H9 (cell line): ENCODE data around the gene JUP. TPM values are rescaled to one million over a fixed set of nuclear protein-coding genes. Genes with fewer than 3 reads are reported as not detected.

Source experiments
- DNase-seq: peaks from one replicate; pipeline ENCODE4 v3.0.0-alpha.2; 2017
- H2AFZ ChIP-seq: one replicate; pipeline ENCODE4 v1.6.1; 2013; ENCODE audit warnings: mild to moderate bottlenecking, low read length, control low read depth, moderate library complexity
- H2AK5ac ChIP-seq: 2 replicates; pipeline ENCODE4 v1.6.1; 2013; ENCODE audit warnings: low read length, control low read depth, mixed read lengths; ENCODE audit not compliant: insufficient read length
- H2BK120ac ChIP-seq: one replicate; pipeline ENCODE4 v1.6.1; 2013; ENCODE audit warnings: low read depth, mild to moderate bottlenecking, low read length, control low read depth, inconsistent platforms; ENCODE audit not compliant: poor library complexity, severe bottlenecking
- H2BK12ac ChIP-seq: 2 replicates; pipeline ENCODE4 v1.6.1; 2013; ENCODE audit warnings: low read length, control low read depth, mixed read lengths, low read depth; ENCODE audit not compliant: insufficient read length
- H2BK15ac ChIP-seq: 2 replicates; pipeline ENCODE4 v1.6.1; 2013; ENCODE audit warnings: low read depth, low read length, control low read depth
- H2BK20ac ChIP-seq: one replicate; pipeline ENCODE4 v1.6.1; 2013; ENCODE audit warnings: low read depth, mild to moderate bottlenecking, low read length, control low read depth, inconsistent platforms; ENCODE audit not compliant: poor library complexity, severe bottlenecking
- H2BK5ac ChIP-seq: 2 replicates; pipeline ENCODE4 v1.6.1; 2013; ENCODE audit warnings: low read length, control low read depth, mixed read lengths; ENCODE audit not compliant: insufficient read length
- H3K14ac ChIP-seq: 2 replicates; pipeline ENCODE4 v1.6.1; 2013; ENCODE audit warnings: low read length, control low read depth; ENCODE audit not compliant: insufficient read depth
- H3K18ac ChIP-seq: 2 replicates; pipeline ENCODE4 v1.6.1; 2013; ENCODE audit warnings: low read depth, mild to moderate bottlenecking, mixed read lengths, low read length, control low read depth; ENCODE audit not compliant: insufficient read length
- H3K23ac ChIP-seq: 2 replicates; pipeline ENCODE4 v1.6.1; 2013; ENCODE audit warnings: low read length, control low read depth, mixed read lengths, low read depth; ENCODE audit not compliant: insufficient read length
- H3K23me2 ChIP-seq: 2 replicates; pipeline ENCODE4 v1.6.1; 2013; ENCODE audit warnings: low read depth, mild to moderate bottlenecking, mixed read lengths, low read length, control low read depth; ENCODE audit not compliant: insufficient read length, poor library complexity, severe bottlenecking
- H3K27ac ChIP-seq: 2 replicates; pipeline ENCODE4 v1.5.1; 2013; ENCODE audit warnings: low read length, control low read depth, mixed read lengths, low read depth; ENCODE audit not compliant: insufficient read length
- H3K27me3 ChIP-seq: 2 replicates; pipeline ENCODE4 v1.6.1; 2013; ENCODE audit warnings: low read length, control low read depth, inconsistent platforms; ENCODE audit not compliant: insufficient read depth
- H3K4ac ChIP-seq: 2 replicates; pipeline ENCODE4 v1.6.1; 2013; ENCODE audit warnings: low read depth, mild to moderate bottlenecking, control low read depth, inconsistent platforms, low read length, moderate library complexity
- H3K4me1 ChIP-seq: 2 replicates; pipeline ENCODE4 v1.6.1; 2013; ENCODE audit warnings: low read length, control low read depth, inconsistent platforms; ENCODE audit not compliant: insufficient read depth
- H3K4me2 ChIP-seq: 2 replicates; pipeline ENCODE4 v1.6.1; 2013; ENCODE audit warnings: low read length, control low read depth, mixed read lengths; ENCODE audit not compliant: insufficient read length, insufficient read depth
- H3K56ac ChIP-seq: 2 replicates; pipeline ENCODE4 v1.6.1; 2013; ENCODE audit warnings: low read depth, mild to moderate bottlenecking, mixed read lengths, low read length, control low read depth; ENCODE audit not compliant: insufficient read length
- H3K79me1 ChIP-seq: 2 replicates; pipeline ENCODE4 v1.6.1; 2013; ENCODE audit warnings: low read depth, mild to moderate bottlenecking, moderate library complexity, low read length, control low read depth, inconsistent platforms; ENCODE audit not compliant: insufficient read depth, poor library complexity, severe bottlenecking
- H3K79me2 ChIP-seq: 2 replicates; pipeline ENCODE4 v1.6.1; 2013; ENCODE audit warnings: low read length, control low read depth, inconsistent platforms; ENCODE audit not compliant: insufficient read depth
- H3K9ac ChIP-seq: 2 replicates; pipeline ENCODE4 v1.6.1; 2013; ENCODE audit warnings: low read length, control low read depth, mixed read lengths; ENCODE audit not compliant: insufficient read length; ENCODE audit errors: extremely low read depth
- H3K9me3 ChIP-seq: one replicate; pipeline ENCODE4 v1.6.1; 2013; ENCODE audit warnings: low read depth, low read length, inconsistent platforms; ENCODE audit not compliant: control insufficient read depth
- H3T11ph ChIP-seq: one replicate; pipeline ENCODE4 v1.6.1; 2013; ENCODE audit warnings: mild to moderate bottlenecking, low read length, control low read depth, inconsistent platforms
- H4K20me1 ChIP-seq: one replicate; pipeline ENCODE4 v1.6.1; 2013; ENCODE audit not compliant: control insufficient read depth, insufficient read length, insufficient read depth
- H4K5ac ChIP-seq: 2 replicates; pipeline ENCODE4 v1.6.1; 2013; ENCODE audit warnings: low read depth, mild to moderate bottlenecking, mixed read lengths, low read length, control low read depth; ENCODE audit not compliant: insufficient read length
- H4K8ac ChIP-seq: replicated peaks from 2 replicates; pipeline ENCODE4 v1.6.1; 2013; ENCODE audit warnings: low read length, control low read depth, mixed read lengths, low read depth; ENCODE audit not compliant: insufficient read length
- H4K91ac ChIP-seq: 2 replicates; pipeline ENCODE4 v1.6.1; 2013; ENCODE audit warnings: low read depth, mild to moderate bottlenecking, moderate library complexity, mixed read lengths, low read length, control low read depth; ENCODE audit not compliant: insufficient read length
- H3K27ac Mint-ChIP-seq, 3 experiments: 2 replicates in 2 of 3; 3 replicates in 1 of 3; pipeline ENCODE4 v1.8.0; 2020 to 2021; ENCODE audit warnings: mixed read lengths in 3 of 3, mild to moderate bottlenecking in 1 of 3, moderate library complexity in 1 of 3
- H3K27me3 Mint-ChIP-seq: 2 replicates; pipeline ENCODE4 v1.8.0; 2021; ENCODE audit warnings: low read depth, mild to moderate bottlenecking, moderate library complexity, mixed read lengths
- H3K36me3 Mint-ChIP-seq, 3 experiments: 2 replicates in 2 of 3; 3 replicates in 1 of 3; pipeline ENCODE4 v1.8.0; 2020 to 2021; ENCODE audit warnings: low read depth in 3 of 3, mixed read lengths in 3 of 3; ENCODE audit not compliant: insufficient read depth in 1 of 3
- H3K4me1 Mint-ChIP-seq, 2 experiments: 2 replicates each; pipeline ENCODE4 v1.8.0; 2020; ENCODE audit warnings: mixed read lengths in 2 of 2
- H3K4me3 Mint-ChIP-seq, 2 experiments: 2 replicates in 1 of 2; 3 replicates in 1 of 2; pipeline ENCODE4 v1.8.0; 2020 to 2021; ENCODE audit warnings: mild to moderate bottlenecking in 2 of 2, mixed read lengths in 2 of 2, moderate library complexity in 1 of 2
- H3K9me3 Mint-ChIP-seq, 2 experiments: 2 replicates in 1 of 2; 3 replicates in 1 of 2; pipeline ENCODE4 v1.8.0; 2020; ENCODE audit warnings: mild to moderate bottlenecking in 2 of 2, mixed read lengths in 2 of 2, moderate library complexity in 1 of 2
- WGBS: extraction: QIAGEN DNeasy Blood & Tissue Kit; methylation state at CpG from one replicate; pipeline ENCODE4 v1.1.7; 2013; ENCODE audit warnings: missing lambda C conversion rate, low lambda C conversion rate, mixed read lengths; ENCODE audit not compliant: insufficient read length; ENCODE audit errors: extremely low coverage; 5-methylcytosine and 5-hydroxymethylcytosine counted together
- total RNA-seq: library from RNA; stranded (reverse); gene quantifications from 2 replicates; pipeline ENCODE4 v1.2.1, GENCODE V29; 2021
- TF ChIP-seq, protein P1 (sequence below): fragments of 200-600 bp; sonication (generic); conservative IDR thresholded peaks from 3 replicates; pipeline ENCODE4 v1.8.0; 2021; ENCODE audit warnings: antibody characterized with exemption, mild to moderate bottlenecking

Gene JUP
- total RNA-seq, 1 experiment from 2014 or later: 90.1 TPM

DNA sequence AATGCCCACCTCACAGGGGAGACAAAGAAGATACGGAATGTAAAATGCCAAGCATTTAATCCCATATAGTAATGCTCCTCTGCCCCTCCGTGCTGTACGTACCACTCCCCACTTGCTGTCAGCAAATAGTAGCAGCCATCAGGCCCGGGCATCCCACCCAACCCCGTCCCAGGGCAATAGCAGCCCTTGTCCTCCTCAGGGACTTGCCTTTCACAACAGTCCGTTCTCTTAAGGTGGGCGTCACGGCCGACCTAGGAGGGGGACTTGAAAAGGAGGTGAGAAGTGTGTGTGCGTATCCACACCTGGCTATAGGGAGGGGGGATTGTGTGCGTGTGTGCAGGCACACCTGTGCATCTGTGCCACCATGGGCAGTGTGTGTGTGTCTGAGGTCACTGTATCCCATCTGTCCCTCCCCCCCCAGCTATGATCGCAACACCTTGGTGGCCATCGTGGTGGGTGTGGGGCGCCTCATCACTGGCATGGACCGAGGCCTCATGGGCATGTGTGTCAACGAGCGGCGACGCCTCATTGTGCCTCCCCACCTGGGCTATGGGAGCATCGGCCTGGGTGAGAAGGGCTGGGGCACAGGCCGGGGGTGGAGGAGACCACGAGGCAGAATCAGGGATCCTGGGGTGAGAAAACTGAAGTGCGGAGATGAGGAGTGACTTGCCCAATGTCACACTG lies 30.3 kb upstream of the JUP start:
- Histone ChIP-seq H3K27me3 (no peaks in the 10 kb centered on the region), H2AK5ac (no peak overlapping the region), H3K9me3 (no peaks in the 10 kb centered on the region), H3K4ac (no peak overlapping the region), H3K23me2 (peaks cover 16% of the 10 kb centered on the region), H3K18ac (peak overlapping the region; percentile 37), H2AFZ (no peak overlapping the region), H2BK5ac (no peak overlapping the region), H3K14ac (no peak overlapping the region; the same call in 1 of the 2 replicates), H3K79me1 (peaks cover 2% of the 10 kb centered on the region), H3T11ph (no peak overlapping the region), H4K8ac (no peak overlapping the region), H2BK15ac (no peak overlapping the region), H2BK12ac (no peak overlapping the region), H3K23ac (no peak overlapping the region), H2BK20ac (no peak overlapping the region), H3K4me2 (no peak overlapping the region), H4K5ac (no peak overlapping the region), H2BK120ac (no peak overlapping the region), H4K20me1 (no peaks in the 10 kb centered on the region), H4K91ac (no peak overlapping the region), H3K56ac (no peak overlapping the region), H3K27ac (no peak overlapping the region), H3K79me2 (peaks cover 12% of the 10 kb centered on the region; the same call in 1 of the 2 replicates), H3K4me1 (peaks cover 4% of the 10 kb centered on the region; the same call in 1 of the 2 replicates), H3K9ac (no peak overlapping the region)
- WGBS: no CpG with 5 or more reads among the region's 23 CpGs
- TF ChIP-seq, protein P1, sequence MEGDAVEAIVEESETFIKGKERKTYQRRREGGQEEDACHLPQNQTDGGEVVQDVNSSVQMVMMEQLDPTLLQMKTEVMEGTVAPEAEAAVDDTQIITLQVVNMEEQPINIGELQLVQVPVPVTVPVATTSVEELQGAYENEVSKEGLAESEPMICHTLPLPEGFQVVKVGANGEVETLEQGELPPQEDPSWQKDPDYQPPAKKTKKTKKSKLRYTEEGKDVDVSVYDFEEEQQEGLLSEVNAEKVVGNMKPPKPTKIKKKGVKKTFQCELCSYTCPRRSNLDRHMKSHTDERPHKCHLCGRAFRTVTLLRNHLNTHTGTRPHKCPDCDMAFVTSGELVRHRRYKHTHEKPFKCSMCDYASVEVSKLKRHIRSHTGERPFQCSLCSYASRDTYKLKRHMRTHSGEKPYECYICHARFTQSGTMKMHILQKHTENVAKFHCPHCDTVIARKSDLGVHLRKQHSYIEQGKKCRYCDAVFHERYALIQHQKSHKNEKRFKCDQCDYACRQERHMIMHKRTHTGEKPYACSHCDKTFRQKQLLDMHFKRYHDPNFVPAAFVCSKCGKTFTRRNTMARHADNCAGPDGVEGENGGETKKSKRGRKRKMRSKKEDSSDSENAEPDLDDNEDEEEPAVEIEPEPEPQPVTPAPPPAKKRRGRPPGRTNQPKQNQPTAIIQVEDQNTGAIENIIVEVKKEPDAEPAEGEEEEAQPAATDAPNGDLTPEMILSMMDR: no peak
- H3K36me3 Mint-ChIP-seq: peaks cover 20 to 33% (median 32%) of the 10 kb centered on the region in 3 experiments
- H3K27me3 Mint-ChIP-seq: no peaks in the 10 kb centered on the region
- H3K27ac Mint-ChIP-seq: peak overlapping the region; percentile 31 to 70 (median 53); a peak in 3 of 7 replicates
- H3K9me3 Mint-ChIP-seq: no peaks in the 10 kb centered on the region; a peak in 1 of 5 replicates
- no peak overlapping the region for H3K4me3 Mint-ChIP-seq
- peaks cover 18 to 47% of the 10 kb centered on the region in 2 experiments for H3K4me1 Mint-ChIP-seq
- DNase-seq: no peak
